NT2/D1 (cell line): ENCODE results near the gene OPN3.

ENCODE experiments used
- YY1 ChIP-seq: IDR thresholded peaks from 2 replicates; pipeline ENCODE4 v1.6.1; 2011; ENCODE audit not compliant: insufficient read length, insufficient read depth
- ZNF274 ChIP-seq: IDR thresholded peaks from 2 replicates; pipeline ENCODE4 v1.6.1; 2011; ENCODE audit warnings: mild to moderate bottlenecking, low read depth, low read length

- TF ChIP-seq ZNF274 (no peak), YY1 (no peak)
Observed at GRCh38 chr1:241645199-241645598, 5.0 kb upstream of the OPN3 start.
